GM10847 (cell line): Measurements from ENCODE around the gene SPDYE6.

Experiments used
- POLR2A ChIP-seq: IDR thresholded peaks from 2 replicates; pipeline ENCODE4 v1.6.1; 2011; ENCODE audit not compliant: insufficient read length; ENCODE audit errors: extremely low read depth

Gene SPDYE6

GRCh38 chr7:102305414-102306268, 50.6 kb downstream of the SPDYE6 start:
- no peak for TF ChIP-seq POLR2A

- TF ChIP-seq POLR2A = no peak
Observed at GRCh38 chr7:102304668-102305067, 51.6 kb downstream of the SPDYE6 start.

GRCh38 chr7:102303669-102304422, 52.4 kb downstream of the SPDYE6 start:
- no peak for TF ChIP-seq POLR2A

GRCh38 chr7:102302025-102302424, 54.2 kb downstream of the SPDYE6 start:
- TF ChIP-seq POLR2A = no peak

GRCh38 chr7:102300643-102301221, 55.5 kb downstream of the SPDYE6 start:
- TF ChIP-seq POLR2A = no peak

- TF ChIP-seq POLR2A = no peak
Observed at GRCh38 chr7:102297487-102298218, 58.6 kb downstream of the SPDYE6 start.

- no peak for TF ChIP-seq POLR2A
Observed at GRCh38 chr7:102296514-102296913, 59.7 kb downstream of the SPDYE6 start.

GRCh38 chr7:102296179-102296438, 60.1 kb downstream of the SPDYE6 start:
- no peak for TF ChIP-seq POLR2A
